Dermis microvascular lymphatic vessel endothelial cell (primary cell): ENCODE measurements around the gene EIF5A2. TPM values are rescaled to one million over a fixed set of nuclear protein-coding genes. Genes with fewer than 3 reads are reported as not detected.
A peak's percentile ranks its signal among the peaks of the same experiment; 100 is the strongest.
"Not testable (repeated sequence)": the region's sequence is repeated elsewhere in the genome, so short reads cannot be mapped to it uniquely, and the experiment has no call there.

ENCODE experiments used
- DNase-seq, 2 donors: peaks; one replicate each; pipeline versions ENCODE4 v3.0.0 to v3.0.0-alpha.2; 2010; ENCODE audit warnings: low read depth in 2 of 2
- total RNA-seq: library from RNA; depleted of rRNA; stranded (reverse); fragments of >200 nt; gene quantifications from 2 replicates; pipeline ENCODE4 v1.2.1, GENCODE V29; 2014

Gene EIF5A2
- 3.7 and 4.4 TPM in 2 replicates for total RNA-seq

GRCh38 chr3:170908235-170909116, at the start of gene EIF5A2:
EIF5A2 (minus strand) TSS chr3:170908637; CDS start chr3:170907806, 831 bp downstream.
- peak; percentile 72 to 90 for DNase-seq

GRCh38 chr3:170956647-170957046, 48.2 kb upstream of the EIF5A2 start:
- no peak for DNase-seq

GRCh38 chr3:170953736-170954135, 45.3 kb upstream of the EIF5A2 start:
- no peak for DNase-seq

GRCh38 chr3:170953229-170953628, 44.8 kb upstream of the EIF5A2 start:
- DNase-seq = no peak

GRCh38 chr3:170949211-170949610, 40.8 kb upstream of the EIF5A2 start:
- no peak for DNase-seq

- DNase-seq = no peak
These were observed 38.8 kb upstream of the EIF5A2 start for GRCh38 chr3:170947018-170947769.

- no peak for DNase-seq
These were observed 33.6 kb upstream of the EIF5A2 start for GRCh38 chr3:170942011-170942410.

- DNase-seq = peak in 1 of 2 donors; percentile 38
These were observed 33.1 kb upstream of the EIF5A2 start for GRCh38 chr3:170941551-170941950.

- not testable (repeated sequence) for DNase-seq
These were observed 24.6 kb upstream of the EIF5A2 start for GRCh38 chr3:170933039-170933438.

- not testable (repeated sequence) for DNase-seq
These were observed 15.1 kb upstream of the EIF5A2 start for GRCh38 chr3:170923553-170923952.

- DNase-seq = no peak
These were observed 10.3 kb upstream of the EIF5A2 start for GRCh38 chr3:170918715-170919114.

GRCh38 chr3:170914690-170915089, 6.3 kb upstream of the EIF5A2 start:
- DNase-seq = no peak

- no peak for DNase-seq
These were observed 5.8 kb upstream of the EIF5A2 start for GRCh38 chr3:170914212-170914611.

- no peak for DNase-seq
These were observed 2.6 kb upstream of the EIF5A2 start for GRCh38 chr3:170911051-170911450.

- DNase-seq = no peak
These were observed 2.1 kb upstream of the EIF5A2 start for GRCh38 chr3:170910542-170910941.

GRCh38 chr3:170909129-170909903, 879 bp upstream of the EIF5A2 start:
- peak; percentile 3 to 18 for DNase-seq

GRCh38 chr3:170907637-170908234, 701 bp downstream of the EIF5A2 start:
- DNase-seq = peak in 1 of 2 donors; percentile 10

- DNase-seq = no peak
These were observed 2.6 kb downstream of the EIF5A2 start for GRCh38 chr3:170905862-170906261.

- no peak for DNase-seq
These were observed 5.3 kb downstream of the EIF5A2 start for GRCh38 chr3:170903123-170903522.

GRCh38 chr3:170899455-170899854, 9.0 kb downstream of the EIF5A2 start:
- no peak for DNase-seq

GRCh38 chr3:170897978-170898377, 10.5 kb downstream of the EIF5A2 start:
- no peak for DNase-seq
